ENCODE measurements around the gene LRRC36.
A peak's percentile ranks its signal among the peaks of the same experiment; 100 is the strongest.

The LRRC36 gene

GRCh38 chr16:67391424-67392300 lies 65.0 kb downstream of the LRRC36 start:
- peak; percentile 49 for DNase-seq (ENCODE audit: low spot score)

GRCh38 chr16:67392301-67393059 lies 65.9 kb downstream of the LRRC36 start:
- no peak for DNase-seq (ENCODE audit: low spot score)

GRCh38 chr16:67393111-67393787 lies 66.6 kb downstream of the LRRC36 start, which contains the start of gene TPPP3:
TSS of gene TPPP3 (minus strand) at chr16:67393498. CDS start at chr16:67391111, 2,387 bp downstream.
- DNase-seq (ENCODE audit: low spot score), result no peak

- no peak for DNase-seq (ENCODE audit: low spot score)
Measured at GRCh38 chr16:67393788-67394154, 67.2 kb downstream of the LRRC36 start.

- no peak for DNase-seq (ENCODE audit: low spot score)
Measured at GRCh38 chr16:67394155-67395104, 67.8 kb downstream of the LRRC36 start.

- DNase-seq (ENCODE audit: low spot score), result no peak
Measured at GRCh38 chr16:67395105-67395457, 68.5 kb downstream of the LRRC36 start.

- DNase-seq (ENCODE audit: low spot score), result no peak
Measured at GRCh38 chr16:67395458-67396158, 69.0 kb downstream of the LRRC36 start.

GRCh38 chr16:67396159-67397035 lies 69.8 kb downstream of the LRRC36 start:
- no peak for DNase-seq (ENCODE audit: low spot score)

GRCh38 chr16:67397036-67397801 lies 70.6 kb downstream of the LRRC36 start:
- DNase-seq (ENCODE audit: low spot score), result no peak

- DNase-seq (ENCODE audit: low spot score), result no peak
Measured at GRCh38 chr16:67397812-67398545, 71.4 kb downstream of the LRRC36 start.

GRCh38 chr16:67398546-67399217 lies 72.1 kb downstream of the LRRC36 start:
- no peak for DNase-seq (ENCODE audit: low spot score)

GRCh38 chr16:67399218-67399733 lies 72.7 kb downstream of the LRRC36 start:
- no peak for DNase-seq (ENCODE audit: low spot score)

GRCh38 chr16:67399749-67400704 lies 73.4 kb downstream of the LRRC36 start:
- no peak for DNase-seq (ENCODE audit: low spot score)

- DNase-seq (ENCODE audit: low spot score), result no peak
Measured at GRCh38 chr16:67400901-67401300, 74.3 kb downstream of the LRRC36 start.

GRCh38 chr16:67403976-67404555 lies 77.5 kb downstream of the LRRC36 start:
- DNase-seq (ENCODE audit: low spot score), result no peak

- DNase-seq (ENCODE audit: low spot score), result no peak
Measured at GRCh38 chr16:67404740-67405226, 78.2 kb downstream of the LRRC36 start.

Data from cerebellar cortex (tissue), 1 donor.